ENCODE measurements around the gene DHX40. TPM values are rescaled to one million over a fixed set of nuclear protein-coding genes. Genes with fewer than 3 reads are reported as not detected.

The DHX40 gene
- polyA plus RNA-seq, 1 of the 3 experiments (the other 2 are of a cell fraction), result 33.8 TPM

DNA sequence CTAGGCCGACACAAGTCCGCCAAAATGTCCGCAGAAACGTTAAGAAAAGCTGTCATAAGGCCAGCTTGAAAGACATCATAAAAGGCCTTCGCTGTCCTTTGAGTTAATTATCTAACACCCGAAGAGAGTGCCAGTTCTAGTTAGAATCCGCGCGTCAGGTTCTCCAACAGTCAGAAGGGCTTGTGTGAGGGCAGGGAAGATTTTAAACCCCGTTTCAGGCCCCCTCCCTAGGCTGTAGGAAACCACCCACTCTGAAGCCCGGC lies 53.6 kb downstream of the DHX40 start:
- DNase-seq, result no peak
- POLR2A ChIA-PET, result interaction anchor here (0.6 to 2.4 kb wide), 12 partner anchors 15 to 194 kb away, joined by 3 to 9 read pairs (median 4); partner anchors contain the start of gene DHX40
- WGBS (ENCODE audit: low lambda C conversion rate), result 0% methylated on average over 11 of the region's 11 CpGs

DNA sequence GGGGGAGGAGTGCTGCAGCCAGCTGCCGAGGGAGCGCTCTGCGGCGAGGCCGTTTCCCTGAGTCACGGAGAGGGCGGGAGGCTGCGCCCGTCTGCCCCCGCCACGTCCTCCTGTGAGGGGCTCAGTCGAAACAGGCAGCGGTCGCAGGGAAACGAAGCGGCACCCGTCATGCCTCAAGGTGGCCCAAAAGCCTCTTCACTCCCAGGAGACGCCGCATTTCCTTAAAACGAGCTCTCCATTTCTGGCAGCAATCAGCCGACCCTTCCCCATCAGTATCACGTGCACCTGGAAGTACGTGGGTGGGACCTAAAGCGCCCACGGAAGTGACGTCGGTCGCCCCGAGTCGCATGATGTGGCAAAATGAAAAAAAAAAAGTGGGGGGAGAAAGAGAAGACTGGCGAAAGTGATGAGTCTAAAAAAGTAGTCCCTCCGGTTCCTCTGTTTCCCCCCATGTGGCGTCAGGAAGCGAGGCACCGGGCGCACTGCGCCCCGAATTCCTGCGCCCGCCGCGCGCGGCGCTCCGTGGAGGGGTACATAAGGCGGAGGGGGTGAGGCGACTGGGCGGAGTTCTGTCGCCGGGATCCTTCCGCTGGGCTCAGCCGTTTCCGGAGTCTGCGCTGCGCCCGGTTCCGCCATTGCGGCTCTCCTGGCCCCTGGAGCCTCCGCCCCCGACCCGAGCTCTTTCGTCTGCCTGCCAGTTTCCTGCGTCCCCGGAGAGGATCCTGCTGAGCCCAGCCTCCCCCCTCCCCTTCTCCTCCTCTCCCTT lies 54.1 kb downstream of the DHX40 start, which contains the start of gene CLTC:
Gene CLTC (plus strand): TSS at position 598 of the 766 bp plus-strand sequence. CDS start 237 bp downstream, outside the sequence.
- Histone ChIP-seq H3F3A (replicated peaks; ENCODE audit: insufficient read depth) (peaks cover 11% of the 10 kb centered on the region), H3K36me3 (replicated peaks in 1 of 2; ENCODE audit: control insufficient read depth in 1 of 2, insufficient read depth in 2 of 2, low read length in 1 of 2) (peaks cover 16 to 28% of the 10 kb centered on the region in 2 experiments), H3K4me1 (ENCODE audit: control insufficient read depth in 1 of 2, insufficient read depth in 2 of 2, low read depth in 1 of 2, low read length in 1 of 2) (peaks cover 24 to 28% of the 10 kb centered on the region in 2 experiments; a peak in 3 of 4 replicates), H3K9me3 (no peaks in the 10 kb centered on the region), H3K79me2 (ENCODE audit: insufficient read depth) (peaks cover 74% of the 10 kb centered on the region), H3K27ac (ENCODE audit: low read depth in 2 of 2, low read length in 1 of 2) (peak within 1 kb of the TSS; percentile 98 to 99), H2AFZ (ENCODE audit: low read depth) (peak within 1 kb of the TSS; percentile 66; the same call in 1 of the 2 replicates), H3K9ac (peak within 1 kb of the TSS; percentile 99), H3K27me3 (ENCODE audit: insufficient read depth) (no peaks in the 10 kb centered on the region), H3K4me3 (ENCODE audit: low read depth in 2 of 2, low read length in 1 of 2) (peak within 1 kb of the TSS; percentile 94 to 97), H3K9me2 (no peaks in the 10 kb centered on the region), H3K4me2 (peak within 1 kb of the TSS; percentile 92), H4K20me1 (ENCODE audit: insufficient read depth) (peaks cover 39% of the 10 kb centered on the region)
- POLR2A ChIA-PET, result interaction anchor here (0.6 to 2.4 kb wide), 15 partner anchors 15 to 194 kb away, joined by 3 to 13 read pairs (median 4); partner anchors contain the start of genes DHX40, PTRH2 and VMP1
- WGBS (ENCODE audit: low lambda C conversion rate), result under 1% methylated on average over 44 of the region's 65 CpGs
- peak; percentile 94 for DNase-seq
- CTCF ChIA-PET, result interaction anchor here (0.6 to 2.0 kb wide), 7 partner anchors 12 to 290 kb away, joined by 3 to 8 read pairs (median 4); no protein-coding TSS in a partner anchor
- TF ChIP-seq, protein P1, sequence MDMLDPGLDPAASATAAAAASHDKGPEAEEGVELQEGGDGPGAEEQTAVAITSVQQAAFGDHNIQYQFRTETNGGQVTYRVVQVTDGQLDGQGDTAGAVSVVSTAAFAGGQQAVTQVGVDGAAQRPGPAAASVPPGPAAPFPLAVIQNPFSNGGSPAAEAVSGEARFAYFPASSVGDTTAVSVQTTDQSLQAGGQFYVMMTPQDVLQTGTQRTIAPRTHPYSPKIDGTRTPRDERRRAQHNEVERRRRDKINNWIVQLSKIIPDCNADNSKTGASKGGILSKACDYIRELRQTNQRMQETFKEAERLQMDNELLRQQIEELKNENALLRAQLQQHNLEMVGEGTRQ (IDR thresholded peaks at IDR 0.05; ENCODE audit: borderline replicate concordance, low read depth, low read length), result peak; percentile 65
- TF ChIP-seq POLR2AphosphoS5 (IDR thresholded peaks at IDR 0.05; ENCODE audit: low read depth, low read length) (peak; percentile 96), NFIC (IDR thresholded peaks at IDR 0.05; ENCODE audit: borderline replicate concordance) (peak; percentile 34; the same call in 1 of the 2 replicates), NRF1 (IDR thresholded peaks at IDR 0.05; ENCODE audit: low read depth, low read length) (peak; percentile 54), SMC3 (IDR thresholded peaks at IDR 0.05; ENCODE audit: low read depth, low read length) (0 out of 2 replicates have a peak, but pooled peaks have one; percentile 3), SIN3A (IDR thresholded peaks at IDR 0.05; ENCODE audit: borderline replicate concordance, low read depth, low read length) (peak; percentile 97), EP300 (IDR thresholded peaks at IDR 0.05; ENCODE audit: borderline replicate concordance in 1 of 2, low read depth in 1 of 2, low read length in 1 of 2) (peak in 1 of 2 experiments; percentile 62; a peak in 2 of 4 replicates), RCOR1 (IDR thresholded peaks at IDR 0.05; ENCODE audit: low read length) (peak; percentile 47; the same call in 1 of the 2 replicates), GABPA (IDR thresholded peaks at IDR 0.05; ENCODE audit: low read depth) (peak; percentile 87), TAF1 (IDR thresholded peaks at IDR 0.05; ENCODE audit: borderline replicate concordance, low read depth, low read length) (peak; percentile 97), ELF1 (IDR thresholded peaks at IDR 0.05) (peak; percentile 93), FOXJ3 (CRISPR knock-in tag; IDR thresholded peaks at IDR 0.05) (no peak)
- TF ChIP-seq, protein P2, sequence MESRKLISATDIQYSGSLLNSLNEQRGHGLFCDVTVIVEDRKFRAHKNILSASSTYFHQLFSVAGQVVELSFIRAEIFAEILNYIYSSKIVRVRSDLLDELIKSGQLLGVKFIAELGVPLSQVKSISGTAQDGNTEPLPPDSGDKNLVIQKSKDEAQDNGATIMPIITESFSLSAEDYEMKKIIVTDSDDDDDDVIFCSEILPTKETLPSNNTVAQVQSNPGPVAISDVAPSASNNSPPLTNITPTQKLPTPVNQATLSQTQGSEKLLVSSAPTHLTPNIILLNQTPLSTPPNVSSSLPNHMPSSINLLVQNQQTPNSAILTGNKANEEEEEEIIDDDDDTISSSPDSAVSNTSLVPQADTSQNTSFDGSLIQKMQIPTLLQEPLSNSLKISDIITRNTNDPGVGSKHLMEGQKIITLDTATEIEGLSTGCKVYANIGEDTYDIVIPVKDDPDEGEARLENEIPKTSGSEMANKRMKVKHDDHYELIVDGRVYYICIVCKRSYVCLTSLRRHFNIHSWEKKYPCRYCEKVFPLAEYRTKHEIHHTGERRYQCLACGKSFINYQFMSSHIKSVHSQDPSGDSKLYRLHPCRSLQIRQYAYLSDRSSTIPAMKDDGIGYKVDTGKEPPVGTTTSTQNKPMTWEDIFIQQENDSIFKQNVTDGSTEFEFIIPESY (IDR thresholded peaks at IDR 0.05; ENCODE audit: borderline replicate concordance, low read depth), result peak; percentile 71
- TF ChIP-seq, protein P3, sequence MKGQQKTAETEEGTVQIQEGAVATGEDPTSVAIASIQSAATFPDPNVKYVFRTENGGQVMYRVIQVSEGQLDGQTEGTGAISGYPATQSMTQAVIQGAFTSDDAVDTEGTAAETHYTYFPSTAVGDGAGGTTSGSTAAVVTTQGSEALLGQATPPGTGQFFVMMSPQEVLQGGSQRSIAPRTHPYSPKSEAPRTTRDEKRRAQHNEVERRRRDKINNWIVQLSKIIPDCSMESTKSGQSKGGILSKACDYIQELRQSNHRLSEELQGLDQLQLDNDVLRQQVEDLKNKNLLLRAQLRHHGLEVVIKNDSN (IDR thresholded peaks at IDR 0.05; ENCODE audit: borderline replicate concordance, low read depth), result peak; percentile 91
- TF ChIP-seq, protein P4, sequence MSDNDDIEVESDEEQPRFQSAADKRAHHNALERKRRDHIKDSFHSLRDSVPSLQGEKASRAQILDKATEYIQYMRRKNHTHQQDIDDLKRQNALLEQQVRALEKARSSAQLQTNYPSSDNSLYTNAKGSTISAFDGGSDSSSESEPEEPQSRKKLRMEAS (IDR thresholded peaks at IDR 0.05; ENCODE audit: low read depth), result peak; percentile 94

More for the DNA sequence above, 53.6 kb downstream of the DHX40 start:
- peak overlapping the region; percentile 98 to 99 for H3K27ac ChIP-seq (ENCODE audit: low read depth in 2 of 2, low read length in 1 of 2)
- H2AFZ ChIP-seq (ENCODE audit: low read depth), result 0 out of 2 replicates have a peak overlapping the region, but pooled peaks have one; percentile 0
- peak overlapping the region; percentile 92 for H3K4me2 ChIP-seq
- no peaks in the 10 kb centered on the region for H3K9me3 ChIP-seq
- CTCF ChIA-PET, result interaction anchor here (0.8 to 2.0 kb wide), 4 partner anchors 11 to 289 kb away, joined by 3 to 8 read pairs (median 5); no protein-coding TSS in a partner anchor
- peaks cover 15 to 23% of the 10 kb centered on the region in 2 experiments for H3K36me3 ChIP-seq (replicated peaks in 1 of 2; ENCODE audit: control insufficient read depth in 1 of 2, insufficient read depth in 2 of 2, low read length in 1 of 2)
- TF ChIP-seq RFX5 (IDR thresholded peaks at IDR 0.05; ENCODE audit: low read length), result no peak
- TF ChIP-seq RCOR1 (IDR thresholded peaks at IDR 0.05; ENCODE audit: low read length), result 0 out of 2 replicates have a peak, but pooled peaks have one; percentile 12
- peak; percentile 63 for TF ChIP-seq YY1 (IDR thresholded peaks at IDR 0.05; ENCODE audit: low read depth)
- peak; percentile 88; the same call in 1 of the 2 replicates for TF ChIP-seq POLR2AphosphoS5 (IDR thresholded peaks at IDR 0.05; ENCODE audit: low read depth, low read length)
- TF ChIP-seq, protein P2 (IDR thresholded peaks at IDR 0.05; ENCODE audit: borderline replicate concordance, low read depth), result no peak
- TF ChIP-seq SIN3A (IDR thresholded peaks at IDR 0.05; ENCODE audit: borderline replicate concordance, low read depth, low read length), result no peak
- no peaks in the 10 kb centered on the region for H3K9me2 ChIP-seq
- peak overlapping the region; percentile 99 for H3K9ac ChIP-seq
- H3K79me2 ChIP-seq (ENCODE audit: insufficient read depth), result peaks cover 69% of the 10 kb centered on the region
- peaks cover 11% of the 10 kb centered on the region for H3F3A ChIP-seq (replicated peaks; ENCODE audit: insufficient read depth)
- no peaks in the 10 kb centered on the region for H3K27me3 ChIP-seq (ENCODE audit: insufficient read depth)
- H3K4me1 ChIP-seq (ENCODE audit: control insufficient read depth in 1 of 2, insufficient read depth in 2 of 2, low read depth in 1 of 2, low read length in 1 of 2), result peaks cover 24 to 28% of the 10 kb centered on the region in 2 experiments; a peak in 3 of 4 replicates
- peaks cover 34% of the 10 kb centered on the region for H4K20me1 ChIP-seq (ENCODE audit: insufficient read depth)
- peak overlapping the region; percentile 94 to 97 for H3K4me3 ChIP-seq (ENCODE audit: low read depth in 2 of 2, low read length in 1 of 2)

All from SK-N-SH (cell line).